Mesothelial cell of epicardium (in vitro differentiated cells): Measurements from ENCODE around the gene PHF11. TPM values are rescaled to one million over a fixed set of nuclear protein-coding genes. Genes with fewer than 3 reads are reported as not detected.
"Not testable (repeated sequence)": the region's sequence is repeated elsewhere in the genome, so short reads cannot be mapped to it uniquely, and the experiment has no call there.

Experiments
- DNase-seq, 2 experiments: peaks; one replicate each; pipeline ENCODE4 v3.0.0; 2021; ENCODE audit warnings: low spot score in 2 of 2; ENCODE audit not compliant: unreplicated experiment in 2 of 2
- H3K27ac Mint-ChIP-seq: 2 replicates; pipeline ENCODE4 v1.8.0; 2021; ENCODE audit warnings: mixed read lengths
- H3K27me3 Mint-ChIP-seq: 2 replicates; pipeline ENCODE4 v1.8.0; 2021; ENCODE audit warnings: low read depth, mixed read lengths
- H3K36me3 Mint-ChIP-seq: 2 replicates; pipeline ENCODE4 v1.8.0; 2021; ENCODE audit warnings: mixed read lengths
- H3K4me1 Mint-ChIP-seq: 2 replicates; pipeline ENCODE4 v1.8.0; 2021; ENCODE audit warnings: mixed read lengths
- H3K4me3 Mint-ChIP-seq: 2 replicates; pipeline ENCODE4 v1.8.0; 2021; ENCODE audit warnings: mild to moderate bottlenecking, moderate library complexity, mixed read lengths
- H3K9me3 Mint-ChIP-seq: 2 replicates; pipeline ENCODE4 v1.8.0; 2021; ENCODE audit warnings: mixed read lengths
- CTCF ChIP-seq: fragments of 200-600 bp; sonication (generic); IDR thresholded peaks from one replicate; pipeline ENCODE4 v1.5.0; 2021; ENCODE audit warnings: antibody characterized with exemption; ENCODE audit not compliant: unreplicated experiment
- total RNA-seq: library from RNA; stranded (reverse); gene quantifications from 3 replicates; pipeline ENCODE4 v1.2.1, GENCODE V29; 2021

The PHF11 gene
- total RNA-seq, 1 donor from 2014 or later: 33.3 TPM

- Mint-ChIP-seq H3K27me3 (no peaks in the 10 kb centered on the region), H3K4me3 (no peak overlapping the region), H3K36me3 (peaks cover 34% of the 10 kb centered on the region), H3K9me3 (peaks cover 4% of the 10 kb centered on the region), H3K27ac (no peak overlapping the region), H3K4me1 (peaks cover 13% of the 10 kb centered on the region)
- DNase-seq: no peak
- TF ChIP-seq CTCF: no peak
Measured at GRCh38 chr13:49559006-49559405, 63.3 kb downstream of the PHF11 start.

GRCh38 chr13:49560270-49561061 is 64.7 kb downstream of the PHF11 start:
- Mint-ChIP-seq H3K4me3 (no peak overlapping the region), H3K9me3 (peaks cover 4% of the 10 kb centered on the region), H3K4me1 (peaks cover 13% of the 10 kb centered on the region), H3K27ac (peak overlapping the region; percentile 22), H3K27me3 (no peaks in the 10 kb centered on the region), H3K36me3 (peaks cover 34% of the 10 kb centered on the region)
- TF ChIP-seq CTCF: no peak
- no peak for DNase-seq

GRCh38 chr13:49561062-49561410 is 65.3 kb downstream of the PHF11 start:
- Mint-ChIP-seq H3K36me3 (peaks cover 36% of the 10 kb centered on the region), H3K4me3 (no peak overlapping the region), H3K4me1 (peaks cover 13% of the 10 kb centered on the region), H3K27ac (peak overlapping the region; percentile 22), H3K9me3 (peaks cover 4% of the 10 kb centered on the region), H3K27me3 (no peaks in the 10 kb centered on the region)
- no peak for DNase-seq
- no peak for TF ChIP-seq CTCF

- H3K36me3 Mint-ChIP-seq: peaks cover 43% of the 10 kb centered on the region
- H3K9me3 Mint-ChIP-seq: peaks cover 7% of the 10 kb centered on the region
- no peak overlapping the region for H3K4me3 Mint-ChIP-seq
- no peak overlapping the region for H3K27ac Mint-ChIP-seq
- no peaks in the 10 kb centered on the region for H3K27me3 Mint-ChIP-seq
- peaks cover 13% of the 10 kb centered on the region for H3K4me1 Mint-ChIP-seq
- no peak for TF ChIP-seq CTCF
- no peak for DNase-seq
Measured at GRCh38 chr13:49563516-49563915, 67.8 kb downstream of the PHF11 start.

GRCh38 chr13:49565461-49565860 is 69.7 kb downstream of the PHF11 start:
- not testable (repeated sequence) for H3K9me3 Mint-ChIP-seq, H3K27ac Mint-ChIP-seq, H3K27me3 Mint-ChIP-seq, H3K4me3 Mint-ChIP-seq, DNase-seq
- H3K36me3 Mint-ChIP-seq: peaks cover 31% of the 10 kb centered on the region
- peaks cover 16% of the 10 kb centered on the region for H3K4me1 Mint-ChIP-seq

- H3K27me3 Mint-ChIP-seq: no peaks in the 10 kb centered on the region
- H3K4me1 Mint-ChIP-seq: peaks cover 13% of the 10 kb centered on the region
- TF ChIP-seq CTCF: no peak
- no peak overlapping the region for H3K4me3 Mint-ChIP-seq
- peaks cover 7% of the 10 kb centered on the region for H3K9me3 Mint-ChIP-seq
- no peak for DNase-seq
- H3K27ac Mint-ChIP-seq: no peak overlapping the region
- peaks cover 28% of the 10 kb centered on the region for H3K36me3 Mint-ChIP-seq
Measured at GRCh38 chr13:49566461-49566860, 70.7 kb downstream of the PHF11 start.
